Measurements from ENCODE around the gene HEMK1.

HEMK1 gene

GRCh38 chr3:50582083-50582482 is 12.8 kb downstream of the HEMK1 start:
- H3K4me3 ChIP-seq (ENCODE audit: low read length): no peak overlapping the region
- TF ChIP-seq, protein P1, sequence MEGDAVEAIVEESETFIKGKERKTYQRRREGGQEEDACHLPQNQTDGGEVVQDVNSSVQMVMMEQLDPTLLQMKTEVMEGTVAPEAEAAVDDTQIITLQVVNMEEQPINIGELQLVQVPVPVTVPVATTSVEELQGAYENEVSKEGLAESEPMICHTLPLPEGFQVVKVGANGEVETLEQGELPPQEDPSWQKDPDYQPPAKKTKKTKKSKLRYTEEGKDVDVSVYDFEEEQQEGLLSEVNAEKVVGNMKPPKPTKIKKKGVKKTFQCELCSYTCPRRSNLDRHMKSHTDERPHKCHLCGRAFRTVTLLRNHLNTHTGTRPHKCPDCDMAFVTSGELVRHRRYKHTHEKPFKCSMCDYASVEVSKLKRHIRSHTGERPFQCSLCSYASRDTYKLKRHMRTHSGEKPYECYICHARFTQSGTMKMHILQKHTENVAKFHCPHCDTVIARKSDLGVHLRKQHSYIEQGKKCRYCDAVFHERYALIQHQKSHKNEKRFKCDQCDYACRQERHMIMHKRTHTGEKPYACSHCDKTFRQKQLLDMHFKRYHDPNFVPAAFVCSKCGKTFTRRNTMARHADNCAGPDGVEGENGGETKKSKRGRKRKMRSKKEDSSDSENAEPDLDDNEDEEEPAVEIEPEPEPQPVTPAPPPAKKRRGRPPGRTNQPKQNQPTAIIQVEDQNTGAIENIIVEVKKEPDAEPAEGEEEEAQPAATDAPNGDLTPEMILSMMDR (IDR thresholded peaks at IDR 0.05; ENCODE audit: low read depth, low read length, poor library complexity, severe bottlenecking): no peak
- no peaks in the 10 kb centered on the region for H4K20me1 ChIP-seq (ENCODE audit: control insufficient read depth, insufficient read depth, low read depth, low read length)
- H3K9me2 ChIP-seq (replicated peaks; ENCODE audit: control insufficient read depth, low read length): no peaks in the 10 kb centered on the region
- H3K4me1 ChIP-seq (ENCODE audit: control insufficient read depth, low read length): no peaks in the 10 kb centered on the region
- H3K27me3 ChIP-seq (ENCODE audit: control insufficient read depth, low read length): peaks cover under 1% of the 10 kb centered on the region; the same call in 1 of the 2 replicates
- no peaks in the 10 kb centered on the region for H3K79me2 ChIP-seq (ENCODE audit: control insufficient read depth, low read length)
- no peaks in the 10 kb centered on the region for H3K9me3 ChIP-seq (ENCODE audit: control insufficient read depth, insufficient read depth, low read length)
- H3K36me3 ChIP-seq (ENCODE audit: control insufficient read depth, low read length): no peaks in the 10 kb centered on the region
- H3K27ac ChIP-seq (ENCODE audit: low read depth, low read length): no peak overlapping the region
- no peaks in the 10 kb centered on the region for H3F3A ChIP-seq (ENCODE audit: control insufficient read depth, insufficient read depth)
- no peak overlapping the region for H3K4me2 ChIP-seq (ENCODE audit: low read length)

- Histone ChIP-seq H3K4me3 (ENCODE audit: low read length) (no peak overlapping the region), H3K27me3 (ENCODE audit: control insufficient read depth, low read length) (peaks cover 15% of the 10 kb centered on the region), H3K4me1 (ENCODE audit: control insufficient read depth, low read length) (no peaks in the 10 kb centered on the region), H3K4me2 (ENCODE audit: low read length) (no peak overlapping the region), H3K9me2 (replicated peaks; ENCODE audit: control insufficient read depth, low read length) (no peaks in the 10 kb centered on the region), H4K20me1 (ENCODE audit: control insufficient read depth, insufficient read depth, low read depth, low read length) (no peaks in the 10 kb centered on the region), H3K36me3 (ENCODE audit: control insufficient read depth, low read length) (no peaks in the 10 kb centered on the region), H3F3A (ENCODE audit: control insufficient read depth, insufficient read depth) (no peaks in the 10 kb centered on the region), H3K27ac (ENCODE audit: low read depth, low read length) (no peak overlapping the region), H3K79me2 (ENCODE audit: control insufficient read depth, low read length) (no peaks in the 10 kb centered on the region), H3K9me3 (ENCODE audit: control insufficient read depth, insufficient read depth, low read length) (no peaks in the 10 kb centered on the region)
- TF ChIP-seq, protein P1 (IDR thresholded peaks at IDR 0.05; ENCODE audit: low read depth, low read length, poor library complexity, severe bottlenecking): no peak
Observed at GRCh38 chr3:50583897-50584296, 14.6 kb downstream of the HEMK1 start.

DNA sequence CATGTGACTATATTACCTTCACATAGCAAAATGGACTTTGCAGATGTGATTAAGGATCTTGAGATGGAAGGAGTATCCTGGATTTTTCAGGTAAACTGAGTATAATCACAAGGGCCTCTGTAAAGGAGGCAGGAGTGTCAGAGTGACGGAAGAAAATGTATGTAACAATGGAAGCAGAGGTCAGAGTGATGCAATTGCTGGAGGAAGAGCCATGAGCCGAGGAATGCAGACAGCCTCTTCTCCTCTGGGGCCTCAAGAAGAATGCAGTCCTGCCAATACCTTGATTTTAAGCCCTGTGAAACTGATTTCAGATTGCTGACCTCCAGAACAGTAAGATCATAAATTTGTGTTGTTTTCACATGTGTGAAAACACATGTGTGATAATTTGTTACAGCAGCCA is 15.1 kb downstream of the HEMK1 start:
- no peaks in the 10 kb centered on the region for H3K4me1 ChIP-seq (ENCODE audit: control insufficient read depth, low read length)
- H3K27ac ChIP-seq (ENCODE audit: low read depth, low read length): no peak overlapping the region
- H3K27me3 ChIP-seq (ENCODE audit: control insufficient read depth, low read length): peaks cover 15% of the 10 kb centered on the region
- no peaks in the 10 kb centered on the region for H3K79me2 ChIP-seq (ENCODE audit: control insufficient read depth, low read length)
- no peaks in the 10 kb centered on the region for H3K9me2 ChIP-seq (replicated peaks; ENCODE audit: control insufficient read depth, low read length)
- H3K36me3 ChIP-seq (ENCODE audit: control insufficient read depth, low read length): no peaks in the 10 kb centered on the region
- no peaks in the 10 kb centered on the region for H3K9me3 ChIP-seq (ENCODE audit: control insufficient read depth, insufficient read depth, low read length)
- H3K4me3 ChIP-seq (ENCODE audit: low read length): no peak overlapping the region
- TF ChIP-seq, protein P1 (IDR thresholded peaks at IDR 0.05; ENCODE audit: low read depth, low read length, poor library complexity, severe bottlenecking): no peak
- no peak for TF ChIP-seq EZH2phosphoT487 (IDR thresholded peaks at IDR 0.05; ENCODE audit: borderline replicate concordance, low read length)
- H3K4me2 ChIP-seq (ENCODE audit: low read length): no peak overlapping the region
- no peaks in the 10 kb centered on the region for H3F3A ChIP-seq (ENCODE audit: control insufficient read depth, insufficient read depth)
- no peaks in the 10 kb centered on the region for H4K20me1 ChIP-seq (ENCODE audit: control insufficient read depth, insufficient read depth, low read depth, low read length)

Measured in DOHH2 (cell line).